Activated naive CD8-positive, alpha-beta T cell treated with anti-CD3 and anti-CD28 coated beads, Interleukin-2, amount 50 U/mL, for 24 hours (primary cell): ENCODE data around the gene IFNA14.
"Not testable (repeated sequence)": the region's sequence is repeated elsewhere in the genome, so short reads cannot be mapped to it uniquely, and the experiment has no call there.

Source experiments
- ATAC-seq: fragments of 150-1000 bp; cut with Tn5 transposase; one replicate; pipeline ENCODE4 v1.10.0; 2021
- DNase-seq: peaks from one replicate; pipeline ENCODE4 v3.0.0; 2021
- H3K27ac Mint-ChIP-seq: one replicate; pipeline ENCODE4 v1.8.0; 2021; ENCODE audit warnings: mild to moderate bottlenecking, mixed read lengths
- H3K27me3 Mint-ChIP-seq: one replicate; pipeline ENCODE4 v1.8.0; 2021; ENCODE audit warnings: mixed read lengths
- H3K36me3 Mint-ChIP-seq: one replicate; pipeline ENCODE4 v1.8.0; 2021; ENCODE audit warnings: low read depth, mixed read lengths
- H3K4me1 Mint-ChIP-seq: one replicate; pipeline ENCODE4 v1.8.0; 2021; ENCODE audit warnings: mixed read lengths
- H3K4me3 Mint-ChIP-seq: one replicate; pipeline ENCODE4 v1.8.0; 2021; ENCODE audit warnings: mild to moderate bottlenecking, moderate library complexity, mixed read lengths
- H3K9me3 Mint-ChIP-seq: one replicate; pipeline ENCODE4 v1.8.0; 2021; ENCODE audit warnings: mixed read lengths

The IFNA14 gene

GRCh38 chr9:21236360-21236714 is 3.5 kb downstream of the IFNA14 start:
- not testable (repeated sequence) for H3K9me3 Mint-ChIP-seq, DNase-seq, H3K27ac Mint-ChIP-seq, H3K4me1 Mint-ChIP-seq, H3K27me3 Mint-ChIP-seq, H3K36me3 Mint-ChIP-seq, H3K4me3 Mint-ChIP-seq, ATAC-seq

- DNase-seq (peak; percentile 10), ATAC-seq (peak; percentile 65)
- not testable (repeated sequence) for H3K27ac Mint-ChIP-seq, H3K36me3 Mint-ChIP-seq, H3K9me3 Mint-ChIP-seq, H3K27me3 Mint-ChIP-seq, H3K4me1 Mint-ChIP-seq, H3K4me3 Mint-ChIP-seq
Observed at GRCh38 chr9:21235468-21236359, 4.1 kb downstream of the IFNA14 start.

GRCh38 chr9:21234153-21234687 is 5.6 kb downstream of the IFNA14 start:
- Mint-ChIP-seq H3K27me3 (peaks cover 3% of the 10 kb centered on the region), H3K9me3 (no peaks in the 10 kb centered on the region), H3K36me3 (no peaks in the 10 kb centered on the region), H3K27ac (no peak overlapping the region), H3K4me3 (no peak overlapping the region), H3K4me1 (peaks cover 4% of the 10 kb centered on the region)
- ATAC-seq (no peak), DNase-seq (no peak)

GRCh38 chr9:21233258-21233657 is 6.5 kb downstream of the IFNA14 start:
- no peak overlapping the region for H3K27ac Mint-ChIP-seq
- H3K27me3 Mint-ChIP-seq: peaks cover 3% of the 10 kb centered on the region
- no peak for DNase-seq
- ATAC-seq: no peak
- no peak overlapping the region for H3K4me3 Mint-ChIP-seq
- peaks cover 4% of the 10 kb centered on the region for H3K4me1 Mint-ChIP-seq
- no peaks in the 10 kb centered on the region for H3K9me3 Mint-ChIP-seq
- H3K36me3 Mint-ChIP-seq: no peaks in the 10 kb centered on the region

- no peaks in the 10 kb centered on the region for H3K36me3 Mint-ChIP-seq
- H3K9me3 Mint-ChIP-seq: no peaks in the 10 kb centered on the region
- no peaks in the 10 kb centered on the region for H3K4me1 Mint-ChIP-seq
- H3K27me3 Mint-ChIP-seq: no peaks in the 10 kb centered on the region
- no peak for DNase-seq
- no peak within 1 kb of the TSS for H3K27ac Mint-ChIP-seq
- ATAC-seq: no peak
- H3K4me3 Mint-ChIP-seq: no peak within 1 kb of the TSS
Observed at GRCh38 chr9:21228122-21228521, 11.7 kb downstream of the IFNA14 start, which contains the start of gene IFNA17. TSS of gene IFNA17 (minus strand) at chr9:21228222. CDS start at chr9:21228173, 49 bp downstream.

GRCh38 chr9:21217211-21217610 is 22.6 kb downstream of the IFNA14 start, which contains the start of gene IFNA16:
TSS of gene IFNA16 (minus strand) at chr9:21217311. CDS start at chr9:21217305, 6 bp downstream.
- H3K36me3 Mint-ChIP-seq, H3K9me3 Mint-ChIP-seq, DNase-seq, H3K4me3 Mint-ChIP-seq, H3K27ac Mint-ChIP-seq, H3K4me1 Mint-ChIP-seq, ATAC-seq: not testable (repeated sequence)
- H3K27me3 Mint-ChIP-seq: peaks cover 25% of the 10 kb centered on the region

- ATAC-seq: not testable (repeated sequence)
Observed at GRCh38 chr9:21213411-21214326, 26.1 kb downstream of the IFNA14 start.

GRCh38 chr9:21212160-21212559 is 27.6 kb downstream of the IFNA14 start:
- H3K4me3 Mint-ChIP-seq, H3K27me3 Mint-ChIP-seq, H3K4me1 Mint-ChIP-seq, H3K27ac Mint-ChIP-seq, ATAC-seq, H3K9me3 Mint-ChIP-seq, DNase-seq, H3K36me3 Mint-ChIP-seq: not testable (repeated sequence)

More at GRCh38 chr9:21213411-21214326, 26.1 kb downstream of the IFNA14 start:
- not testable (repeated sequence) for H3K4me1 Mint-ChIP-seq, H3K9me3 Mint-ChIP-seq, DNase-seq, H3K36me3 Mint-ChIP-seq, H3K27ac Mint-ChIP-seq
- Mint-ChIP-seq H3K4me3 (peak overlapping the region; percentile 11), H3K27me3 (peaks cover 11% of the 10 kb centered on the region)

- H3K4me3 Mint-ChIP-seq, DNase-seq, H3K27me3 Mint-ChIP-seq, H3K27ac Mint-ChIP-seq, H3K9me3 Mint-ChIP-seq, ATAC-seq, H3K36me3 Mint-ChIP-seq, H3K4me1 Mint-ChIP-seq: not testable (repeated sequence)
Observed at GRCh38 chr9:21210782-21211181, 29.0 kb downstream of the IFNA14 start.

- Mint-ChIP-seq H3K4me3 (no peak overlapping the region), H3K27ac (no peak overlapping the region), H3K36me3 (no peaks in the 10 kb centered on the region), H3K9me3 (no peaks in the 10 kb centered on the region), H3K27me3 (peaks cover 6% of the 10 kb centered on the region), H3K4me1 (peaks cover 6% of the 10 kb centered on the region)
- no peak for DNase-seq
- ATAC-seq: no peak
Observed at GRCh38 chr9:21210311-21210710, 29.5 kb downstream of the IFNA14 start.

GRCh38 chr9:21207043-21207442 is 32.8 kb downstream of the IFNA14 start, which contains the start of gene IFNA10:
TSS of gene IFNA10 (minus strand) at chr9:21207143. CDS start at chr9:21207097, 46 bp downstream.
- H3K27ac Mint-ChIP-seq, H3K4me3 Mint-ChIP-seq, ATAC-seq, H3K9me3 Mint-ChIP-seq, H3K4me1 Mint-ChIP-seq, H3K36me3 Mint-ChIP-seq, DNase-seq: not testable (repeated sequence)
- H3K27me3 Mint-ChIP-seq: peaks cover 12% of the 10 kb centered on the region

- Mint-ChIP-seq H3K4me1 (peaks cover 13% of the 10 kb centered on the region), H3K9me3 (no peaks in the 10 kb centered on the region), H3K36me3 (no peaks in the 10 kb centered on the region), H3K27me3 (peaks cover 13% of the 10 kb centered on the region), H3K4me3 (no peak overlapping the region), H3K27ac (no peak overlapping the region)
- DNase-seq (no peak), ATAC-seq (no peak)
Observed at GRCh38 chr9:21205204-21205603, 34.6 kb downstream of the IFNA14 start.

GRCh38 chr9:21202105-21202504 is 37.7 kb downstream of the IFNA14 start, which contains the start of gene IFNA7:
TSS of gene IFNA7 (minus strand) at chr9:21202205. CDS start at chr9:21202165, 40 bp downstream.
- not testable (repeated sequence) for ATAC-seq, DNase-seq, H3K4me3 Mint-ChIP-seq, H3K36me3 Mint-ChIP-seq, H3K9me3 Mint-ChIP-seq, H3K27ac Mint-ChIP-seq
- Mint-ChIP-seq H3K27me3 (peaks cover 13% of the 10 kb centered on the region), H3K4me1 (peaks cover 13% of the 10 kb centered on the region)
